NCI-H1694 treated with DMSO at 0.1 percent for 48 hours (cell line): ENCODE results near the gene MRPL43.
A peak's percentile ranks its signal among the peaks of the same experiment; 100 is the strongest.

ENCODE experiments used
- DNase-seq: peaks from one replicate; lab custom pipeline; 2025; lab: John Stamatoyannopoulos, UW

Gene MRPL43

DNA sequence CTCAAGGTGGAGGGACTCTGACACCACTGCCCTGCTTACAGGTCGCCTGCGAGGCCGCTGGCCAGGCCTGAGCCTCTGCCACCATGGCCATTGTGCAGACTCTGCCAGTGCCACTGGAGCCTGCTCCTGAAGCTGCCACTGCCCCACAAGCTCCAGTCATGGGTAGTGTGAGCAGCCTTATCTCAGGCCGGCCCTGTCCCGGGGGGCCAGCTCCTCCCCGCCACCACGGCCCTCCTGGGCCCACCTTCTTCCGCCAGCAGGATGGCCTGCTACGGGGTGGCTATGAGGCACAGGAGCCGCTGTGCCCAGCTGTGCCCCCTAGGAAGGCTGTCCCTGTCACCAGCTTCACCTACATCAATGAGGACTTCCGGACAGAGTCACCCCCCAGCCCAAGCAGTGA lies 15.2 kb upstream of the MRPL43 start:
- DNase-seq = no peak

- DNase-seq = no peak
Observed at GRCh38 chr10:101001659-101002035, 14.3 kb upstream of the MRPL43 start.

- DNase-seq = no peak
Observed at GRCh38 chr10:101000915-101001658, 13.8 kb upstream of the MRPL43 start.

DNA sequence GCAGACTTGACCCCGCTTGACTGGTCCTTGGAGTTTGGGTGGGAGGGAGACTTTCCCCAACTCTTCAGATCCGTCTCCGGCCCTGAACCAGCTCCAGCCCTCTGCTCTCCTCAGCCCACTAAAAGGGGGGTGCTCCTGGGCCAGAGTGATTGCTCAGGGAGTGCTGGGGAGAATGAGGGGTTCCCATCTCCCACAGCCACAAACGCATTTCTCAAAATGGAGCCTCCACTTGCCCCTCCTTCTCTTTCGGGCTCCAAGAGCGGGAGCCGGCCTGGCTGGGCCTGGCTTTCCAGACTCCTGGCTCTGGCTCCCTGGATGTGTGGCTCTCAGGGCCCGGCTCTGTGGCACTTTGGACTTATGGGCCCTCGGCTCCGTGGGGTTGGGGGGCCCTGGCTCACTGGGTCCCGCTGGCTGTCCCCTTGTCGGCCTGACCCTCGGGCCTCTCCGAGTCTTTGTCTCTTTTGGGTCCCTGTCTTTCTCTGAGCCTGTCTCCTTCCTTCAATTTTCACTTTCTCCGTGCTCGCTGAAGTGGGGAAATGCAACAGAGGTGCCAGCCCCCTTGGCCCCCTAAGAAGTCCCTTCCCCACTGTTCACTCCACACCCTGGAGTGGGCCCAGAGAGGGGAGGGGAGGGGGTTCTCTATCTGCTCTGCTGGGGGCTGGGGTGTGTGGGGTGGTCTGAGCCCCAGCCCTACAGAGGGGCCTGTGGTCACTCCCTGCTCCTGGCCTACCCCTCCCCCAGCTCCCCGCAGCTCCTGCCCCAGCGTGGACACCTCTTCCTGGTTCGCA lies 13.0 kb upstream of the MRPL43 start:
- no peak for DNase-seq

- DNase-seq = no peak
Observed at GRCh38 chr10:100999742-101000126, 12.4 kb upstream of the MRPL43 start, which contains the start of gene LZTS2. TSS of gene LZTS2 (plus strand) at chr10:100999808. CDS start at chr10:101002539, 2,731 bp downstream.

DNA sequence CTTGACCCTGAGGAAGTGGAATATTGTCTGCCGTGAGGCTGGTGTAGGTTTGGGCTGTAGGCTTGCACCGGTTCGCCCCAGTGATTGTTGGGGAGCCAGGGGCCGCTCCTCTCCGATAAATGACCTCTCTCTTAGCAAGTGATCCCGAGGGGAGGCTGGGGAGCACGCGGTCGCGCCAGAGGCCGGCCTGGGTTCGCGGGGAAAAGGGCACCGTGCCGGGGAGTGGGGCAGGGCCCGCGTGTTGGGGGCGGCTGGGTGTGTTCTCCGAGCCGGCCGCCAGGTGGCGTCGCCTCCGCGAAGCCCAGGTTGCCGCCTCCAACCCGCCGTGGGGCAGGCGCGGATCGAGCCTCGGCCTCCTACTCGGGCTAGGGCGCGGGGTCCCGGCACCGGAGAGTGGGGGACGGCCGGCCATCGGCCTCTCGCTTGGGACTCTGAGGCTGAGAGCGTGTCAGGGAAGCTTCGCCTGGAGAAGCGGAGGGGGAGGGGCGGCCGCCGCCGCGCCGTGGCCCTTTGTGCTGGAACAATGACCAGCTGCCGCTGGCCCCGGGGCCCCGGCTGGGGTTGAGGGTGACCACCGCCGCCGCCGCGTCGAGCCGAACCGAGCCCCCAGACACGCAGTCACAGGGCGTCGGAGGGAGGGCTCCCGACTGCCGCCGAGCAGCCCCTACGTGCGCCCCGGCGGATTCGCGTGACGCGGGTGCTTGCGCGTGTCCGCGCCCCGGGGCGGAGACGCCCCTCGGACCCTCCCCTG lies 11.9 kb upstream of the MRPL43 start:
- DNase-seq = peak; percentile 27

DNA sequence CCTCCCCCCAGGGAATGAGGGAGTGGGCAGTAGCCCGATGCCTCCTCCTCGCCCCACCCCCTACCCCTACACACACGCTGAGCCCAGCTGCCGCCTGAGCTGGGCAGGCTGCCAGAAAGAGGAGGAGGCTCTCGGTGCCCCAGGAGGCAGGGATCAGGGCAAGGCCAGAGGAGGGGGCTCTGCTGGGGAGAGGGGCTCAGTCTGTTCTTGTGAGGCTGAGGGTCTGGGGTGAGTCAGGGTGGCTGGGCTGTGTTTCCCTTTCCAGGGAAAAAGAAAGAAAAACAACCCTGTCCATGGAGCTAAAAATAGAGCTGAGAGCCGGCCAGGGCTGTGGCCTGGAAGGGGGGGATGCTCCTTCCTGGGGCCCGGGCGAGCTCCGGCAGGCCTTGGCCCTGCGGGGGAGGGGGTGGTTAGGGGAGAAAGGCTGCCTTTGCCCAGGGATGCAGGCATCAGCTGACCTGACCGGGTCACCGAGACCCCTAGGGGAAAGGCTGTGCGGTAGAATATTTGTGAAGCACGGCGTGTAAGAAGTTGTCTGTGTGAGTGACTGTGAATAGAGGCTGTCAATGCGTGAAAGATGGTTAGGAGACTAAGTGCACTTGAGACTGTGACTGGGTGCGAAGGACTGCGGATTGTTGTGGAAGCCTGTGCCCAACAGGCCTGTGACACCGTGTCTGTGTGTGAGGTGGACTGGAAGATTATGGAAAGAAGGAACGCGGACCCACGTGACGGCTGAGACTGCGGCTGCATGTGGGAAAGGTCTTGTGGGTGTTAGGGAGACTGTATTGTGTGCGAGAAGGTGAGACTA lies 11.1 kb upstream of the MRPL43 start:
- DNase-seq = peak; percentile 65

GRCh38 chr10:100997360-100998182 lies 10.3 kb upstream of the MRPL43 start:
- peak; percentile 30 for DNase-seq

DNA sequence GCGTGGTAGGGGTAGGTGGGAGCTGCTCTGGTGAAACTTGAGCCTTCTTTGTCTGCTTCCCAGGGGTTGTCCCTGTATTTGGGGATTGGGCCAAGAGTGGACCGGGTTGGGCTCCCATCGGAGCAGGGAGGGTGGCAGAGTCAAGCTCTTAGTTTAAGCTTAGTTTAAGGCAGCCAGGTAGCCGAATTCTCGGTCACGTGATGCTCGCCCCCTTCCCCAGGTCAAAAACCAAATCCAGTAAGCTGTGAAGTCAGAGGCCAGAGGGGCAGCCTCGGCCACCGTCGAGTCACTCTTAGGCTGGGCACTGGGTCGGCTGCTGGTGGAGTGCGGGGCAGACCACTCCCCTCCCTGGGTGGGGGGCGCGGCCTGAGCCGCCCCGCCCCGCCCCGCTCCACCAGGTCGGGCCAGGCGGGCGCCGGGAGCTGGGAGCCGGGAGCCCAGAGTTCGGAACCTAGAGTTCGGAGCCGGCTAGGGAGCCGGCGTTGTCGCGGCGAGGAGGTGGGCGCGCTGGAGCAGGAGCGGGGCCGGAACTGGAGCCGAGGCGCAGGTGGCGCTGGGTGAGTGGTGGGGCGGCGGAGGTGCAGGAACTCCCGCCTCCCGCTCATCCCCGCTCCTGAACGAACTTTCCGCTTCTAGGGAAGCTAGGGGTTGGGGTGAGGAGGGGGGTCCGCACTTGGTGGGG lies 9.5 kb upstream of the MRPL43 start:
- DNase-seq = no peak

- DNase-seq = no peak
Observed at GRCh38 chr10:100995181-100995580, 7.9 kb upstream of the MRPL43 start.

GRCh38 chr10:100993986-100994708 lies 6.8 kb upstream of the MRPL43 start:
- DNase-seq = no peak

DNA sequence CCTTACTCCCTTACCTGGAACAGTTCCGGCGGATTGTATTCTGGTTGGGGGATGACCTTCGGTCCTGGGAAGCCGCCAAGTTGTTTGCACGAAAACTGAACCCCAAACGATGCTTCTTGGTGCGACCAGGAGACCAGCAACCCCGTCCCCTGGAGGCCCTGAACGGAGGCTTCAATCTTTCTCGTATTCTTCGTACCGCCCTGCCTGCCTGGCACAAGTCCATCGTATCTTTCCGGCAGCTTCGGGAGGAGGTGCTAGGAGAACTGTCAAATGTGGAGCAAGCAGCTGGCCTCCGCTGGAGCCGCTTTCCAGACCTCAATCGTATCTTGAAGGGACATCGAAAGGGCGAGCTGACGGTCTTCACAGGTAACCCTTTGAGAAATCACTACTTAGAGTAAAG lies 1.8 kb upstream of the MRPL43 start:
- no peak for DNase-seq

GRCh38 chr10:100988166-100988565 lies 869 bp upstream of the MRPL43 start:
- DNase-seq = no peak

DNA sequence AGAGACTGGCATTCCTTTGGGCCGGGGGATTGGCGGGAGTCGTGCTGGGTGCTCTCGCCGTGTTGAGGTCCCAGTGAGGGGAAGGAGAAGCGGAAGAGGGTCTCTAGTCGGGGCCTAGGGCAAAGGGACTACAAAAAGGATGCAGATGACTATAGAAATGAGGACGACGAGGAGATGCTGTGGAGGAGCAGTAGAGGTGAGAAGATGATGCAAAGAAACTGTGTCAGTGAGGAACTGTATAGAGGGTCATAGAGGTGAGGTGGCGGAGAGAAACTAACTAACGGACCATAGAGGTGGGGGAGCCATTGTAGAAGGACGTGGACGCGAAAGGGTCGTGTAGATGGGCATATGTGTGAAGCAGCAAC lies 370 bp upstream of the MRPL43 start:
- DNase-seq = no peak

- no peak for DNase-seq
Observed at GRCh38 chr10:100986623-100986951, 710 bp downstream of the MRPL43 start.

DNA sequence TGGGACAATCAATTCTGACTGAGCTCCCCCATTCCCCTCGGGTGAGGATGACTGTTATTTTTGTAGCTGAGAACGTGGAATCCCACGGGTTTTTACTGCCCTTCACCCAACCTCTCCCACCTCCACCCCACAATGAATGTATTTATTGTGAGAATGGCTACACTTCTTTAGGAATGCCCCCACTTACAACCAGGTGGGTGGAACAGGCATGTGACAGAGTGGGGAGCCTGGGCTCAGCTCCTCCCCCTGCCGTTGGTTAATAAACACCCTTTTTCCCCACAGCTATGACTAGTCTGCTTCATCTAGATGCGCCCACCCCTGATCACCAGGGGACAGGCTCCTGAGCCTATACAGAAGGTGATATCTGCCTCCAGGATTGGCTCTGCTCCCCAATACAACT lies 2.0 kb downstream of the MRPL43 start:
- no peak for DNase-seq

GRCh38 chr10:100984672-100985177 lies 2.6 kb downstream of the MRPL43 start:
- DNase-seq = no peak

- DNase-seq = no peak
Observed at GRCh38 chr10:100983868-100984671, 3.2 kb downstream of the MRPL43 start.
